PFSK-1 (cell line): Measurements from ENCODE around the gene THBS1.

Experiments
- FOXP2 ChIP-seq: optimal IDR thresholded peaks from 2 replicates; pipeline ENCODE3; 2011; ENCODE audit warnings: borderline replicate concordance, control low read depth, inconsistent platforms; ENCODE audit not compliant: insufficient read depth; ENCODE audit errors: extremely low read length, extremely low read depth
- POLR2AphosphoS5 ChIP-seq: IDR thresholded peaks from 2 replicates; pipeline ENCODE4 v1.6.1; 2012; ENCODE audit warnings: low read depth, mild to moderate bottlenecking, control low read depth, low read length, moderate library complexity
- SIN3A ChIP-seq: IDR thresholded peaks from 2 replicates; pipeline ENCODE4 v1.6.1; 2012; ENCODE audit warnings: mild to moderate bottlenecking, low read length, moderate library complexity, borderline replicate concordance; ENCODE audit not compliant: insufficient read depth
- TAF1 ChIP-seq: IDR thresholded peaks from 2 replicates; pipeline ENCODE4 v1.6.1; 2012; ENCODE audit warnings: low read length, control low read depth, borderline replicate concordance; ENCODE audit not compliant: insufficient read depth
- TF ChIP-seq, protein P1 (sequence below), 2 experiments: IDR thresholded peaks; 2 replicates each; pipeline versions ENCODE4 v1.6.1 to v1.8.0; 2011 to 2012; ENCODE audit warnings: low read depth in 2 of 2, low read length in 2 of 2, control low read depth in 1 of 2, inconsistent platforms in 1 of 2, mild to moderate bottlenecking in 1 of 2, moderate library complexity in 1 of 2; ENCODE audit not compliant: insufficient read depth in 1 of 2

DNA sequence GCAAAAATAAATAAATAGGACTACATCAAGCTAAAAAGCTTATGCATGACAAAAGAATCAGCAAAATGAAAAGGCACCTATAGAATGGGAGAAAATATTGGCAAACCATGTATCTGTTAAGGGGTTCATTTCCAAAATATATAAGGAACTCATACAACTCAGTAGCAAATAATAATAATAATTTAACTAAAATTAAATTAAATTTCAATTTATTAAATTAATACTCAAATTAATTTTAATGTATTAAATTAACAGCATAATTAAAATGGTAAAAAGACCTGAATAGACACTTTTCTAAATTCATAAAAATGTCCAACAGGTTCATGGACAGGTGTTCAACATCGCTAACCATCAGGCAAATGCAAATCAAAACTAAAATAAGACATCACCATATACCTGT is 34.0 kb upstream of the THBS1 start:
- TF ChIP-seq POLR2AphosphoS5 (no peak), TAF1 (no peak), SIN3A (no peak), FOXP2 (no peak)
- TF ChIP-seq, protein P1, sequence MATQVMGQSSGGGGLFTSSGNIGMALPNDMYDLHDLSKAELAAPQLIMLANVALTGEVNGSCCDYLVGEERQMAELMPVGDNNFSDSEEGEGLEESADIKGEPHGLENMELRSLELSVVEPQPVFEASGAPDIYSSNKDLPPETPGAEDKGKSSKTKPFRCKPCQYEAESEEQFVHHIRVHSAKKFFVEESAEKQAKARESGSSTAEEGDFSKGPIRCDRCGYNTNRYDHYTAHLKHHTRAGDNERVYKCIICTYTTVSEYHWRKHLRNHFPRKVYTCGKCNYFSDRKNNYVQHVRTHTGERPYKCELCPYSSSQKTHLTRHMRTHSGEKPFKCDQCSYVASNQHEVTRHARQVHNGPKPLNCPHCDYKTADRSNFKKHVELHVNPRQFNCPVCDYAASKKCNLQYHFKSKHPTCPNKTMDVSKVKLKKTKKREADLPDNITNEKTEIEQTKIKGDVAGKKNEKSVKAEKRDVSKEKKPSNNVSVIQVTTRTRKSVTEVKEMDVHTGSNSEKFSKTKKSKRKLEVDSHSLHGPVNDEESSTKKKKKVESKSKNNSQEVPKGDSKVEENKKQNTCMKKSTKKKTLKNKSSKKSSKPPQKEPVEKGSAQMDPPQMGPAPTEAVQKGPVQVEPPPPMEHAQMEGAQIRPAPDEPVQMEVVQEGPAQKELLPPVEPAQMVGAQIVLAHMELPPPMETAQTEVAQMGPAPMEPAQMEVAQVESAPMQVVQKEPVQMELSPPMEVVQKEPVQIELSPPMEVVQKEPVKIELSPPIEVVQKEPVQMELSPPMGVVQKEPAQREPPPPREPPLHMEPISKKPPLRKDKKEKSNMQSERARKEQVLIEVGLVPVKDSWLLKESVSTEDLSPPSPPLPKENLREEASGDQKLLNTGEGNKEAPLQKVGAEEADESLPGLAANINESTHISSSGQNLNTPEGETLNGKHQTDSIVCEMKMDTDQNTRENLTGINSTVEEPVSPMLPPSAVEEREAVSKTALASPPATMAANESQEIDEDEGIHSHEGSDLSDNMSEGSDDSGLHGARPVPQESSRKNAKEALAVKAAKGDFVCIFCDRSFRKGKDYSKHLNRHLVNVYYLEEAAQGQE (IDR thresholded peaks at IDR 0.05; ENCODE audit: insufficient read depth in 1 of 2, low read depth in 2 of 2, low read length in 2 of 2) = no peak
